Pancreas (tissue), 10 donors: ENCODE results near the gene TENM3. TPM values are rescaled to one million over a fixed set of nuclear protein-coding genes. Genes with fewer than 3 reads are reported as not detected.

Source experiments
- ATAC-seq, 4 donors: fragments of 200-7000 bp; cut with Tn5 transposase; one replicate each; pipeline versions ENCODE4 v1.8.0 to v1.9.1; 2020; ENCODE audit warnings: mild to moderate bottlenecking in 4 of 4, moderate library complexity in 4 of 4
- DNase-seq, 6 donors: peaks; one replicate each; pipeline ENCODE4 v3.0.0-alpha.2; 2020
- FAIRE-seq: peaks from 2 replicates; lab custom pipeline; 2012; peaks lifted over from hg19 to GRCh38; lab: Jason Lieb, UNC
- H3K27ac ChIP-seq, 4 donors: fragments of 200-600 bp; sonication (generic); 1 replicate in 3 of 4; 2 replicates in 1 of 4; pipeline versions ENCODE4 v1.5.0 to v1.8.0; 2020
- H3K27me3 ChIP-seq, 4 donors: fragments of 200-600 bp; one replicate each; pipeline ENCODE4 v1.8.0; 2021
- H3K36me3 ChIP-seq, 3 donors: fragments of 200-600 bp; sonication (generic) in 1 of 3; one replicate each; pipeline versions ENCODE4 v1.5.0 to v1.8.0; 2020 to 2021
- H3K4me1 ChIP-seq, 3 donors: fragments of 200-600 bp; one replicate each; pipeline ENCODE4 v1.8.0; 2021
- H3K4me3 ChIP-seq, 4 donors: fragments of 200-600 bp; sonication (generic) in 2 of 4; one replicate each; pipeline versions ENCODE4 v1.5.0 to v1.8.0; 2020 to 2021
- H3K9me3 ChIP-seq, 4 donors: fragments of 200-600 bp; one replicate each; pipeline ENCODE4 v1.8.0; 2021
- WGBS, 2 donors: extraction: QIAGEN DNeasy Blood & Tissue Kit; methylation state at CpG; one replicate each; pipeline ENCODE4 v1.1.7; 2013; 5-methylcytosine and 5-hydroxymethylcytosine counted together
- intact Hi-C, 3 donors: fragments of 100-400 bp; cut with DNase I; formaldehyde crosslinking; loops; one replicate each; pipeline versions ENCODE4 v1.11.1 to v1.14.2; 2022
- polyA plus RNA-seq, 2 donors: library from polyadenylated mRNA; stranded (reverse); fragments of 200-250 nt; gene quantifications; one replicate each; pipeline ENCODE4 v1.2.3, GENCODE V29; 2013
- total RNA-seq, 6 donors: library from RNA; stranded (reverse); fragmentation: NEBNext Ultra II Directional in 4 of 6; extraction: Animal tissue kit (Norgen Biotek cat#: 25700) in 4 of 6; gene quantifications; one replicate each; pipeline versions ENCODE4 v1.2.1 to v1.2.4, GENCODE V29; 2021 to 2023
- TF ChIP-seq, protein P1 (sequence below), 4 donors: fragments of 200-600 bp; sonication (generic) in 3 of 4; IDR thresholded peaks; one replicate each; pipeline versions ENCODE4 v1.5.0 to v1.8.0; 2021; ENCODE audit warnings: antibody characterized with exemption in 4 of 4
- donor health status: healthy with polysubstance abuse.
- donor health status: DM: no; HTN: no; CAD: no; lungs with moderate emphysema.
- donor health status: DM: no; HTN: no; CAD: no.
- donor health status: control.
- donor health status: control.
- donor health status: Bipolar disorder and iron deficiency.
- donor health status: DM: yes; HTN: yes; CAD: no.
- donor health status: DM: no; HTN: no; CAD: no.
- donor health status: DM: no; HTN: no; CAD: no.
- donor health status: DM: yes; HTN: yes; CAD: no.

The TENM3 gene
- total and polyA plus RNA-seq, 8 donors, result 0.99 to 6.1 (median 4.4) TPM

DNA sequence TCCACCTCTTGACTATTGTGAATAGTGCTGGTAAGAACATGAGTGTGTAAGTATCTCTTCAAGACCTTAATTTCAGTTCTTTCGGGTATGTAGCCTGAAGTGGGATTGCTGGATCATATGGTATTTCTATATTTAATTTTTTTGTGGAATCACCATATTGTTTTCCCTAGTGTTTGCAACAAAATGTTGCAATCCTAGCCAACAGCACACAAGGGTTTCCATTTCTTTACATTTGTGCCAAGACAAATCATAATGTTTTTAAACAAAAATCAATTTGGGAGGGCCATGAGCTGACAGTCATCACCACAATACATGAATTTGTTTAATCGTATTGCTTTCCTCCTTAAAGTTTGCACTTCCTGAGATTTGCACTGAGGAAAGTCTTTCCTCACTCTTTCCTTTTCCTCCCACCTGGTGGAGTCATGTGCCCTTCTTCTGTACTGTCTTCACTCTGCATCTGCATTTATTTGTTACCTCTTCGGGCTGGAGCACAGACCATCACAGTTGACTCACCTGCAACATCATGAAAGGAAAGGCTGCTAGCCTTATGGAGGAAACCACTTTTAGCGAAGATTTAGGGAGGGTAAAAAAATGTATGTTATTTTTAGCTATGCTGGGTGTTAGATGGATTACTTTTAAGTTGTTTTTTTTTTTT is 404.6 kb downstream of the TENM3 start:
- Histone ChIP-seq H3K9me3 (no peaks in the 10 kb centered on the region), H3K4me3 (no peak overlapping the region), H3K27ac (no peak overlapping the region), H3K36me3 (no peaks in the 10 kb centered on the region), H3K4me1 (no peaks in the 10 kb centered on the region), H3K27me3 (no peaks in the 10 kb centered on the region)
- TF ChIP-seq, protein P1, sequence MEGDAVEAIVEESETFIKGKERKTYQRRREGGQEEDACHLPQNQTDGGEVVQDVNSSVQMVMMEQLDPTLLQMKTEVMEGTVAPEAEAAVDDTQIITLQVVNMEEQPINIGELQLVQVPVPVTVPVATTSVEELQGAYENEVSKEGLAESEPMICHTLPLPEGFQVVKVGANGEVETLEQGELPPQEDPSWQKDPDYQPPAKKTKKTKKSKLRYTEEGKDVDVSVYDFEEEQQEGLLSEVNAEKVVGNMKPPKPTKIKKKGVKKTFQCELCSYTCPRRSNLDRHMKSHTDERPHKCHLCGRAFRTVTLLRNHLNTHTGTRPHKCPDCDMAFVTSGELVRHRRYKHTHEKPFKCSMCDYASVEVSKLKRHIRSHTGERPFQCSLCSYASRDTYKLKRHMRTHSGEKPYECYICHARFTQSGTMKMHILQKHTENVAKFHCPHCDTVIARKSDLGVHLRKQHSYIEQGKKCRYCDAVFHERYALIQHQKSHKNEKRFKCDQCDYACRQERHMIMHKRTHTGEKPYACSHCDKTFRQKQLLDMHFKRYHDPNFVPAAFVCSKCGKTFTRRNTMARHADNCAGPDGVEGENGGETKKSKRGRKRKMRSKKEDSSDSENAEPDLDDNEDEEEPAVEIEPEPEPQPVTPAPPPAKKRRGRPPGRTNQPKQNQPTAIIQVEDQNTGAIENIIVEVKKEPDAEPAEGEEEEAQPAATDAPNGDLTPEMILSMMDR (IDR thresholded peaks at IDR 0.05), result no peak
- intact Hi-C loops, result no loop called here
- WGBS, 2 donors, result 85 to 89% methylated on average over 4 of the region's 4 CpGs
- FAIRE-seq (no peak), ATAC-seq (no peak), DNase-seq (no peak)

DNA sequence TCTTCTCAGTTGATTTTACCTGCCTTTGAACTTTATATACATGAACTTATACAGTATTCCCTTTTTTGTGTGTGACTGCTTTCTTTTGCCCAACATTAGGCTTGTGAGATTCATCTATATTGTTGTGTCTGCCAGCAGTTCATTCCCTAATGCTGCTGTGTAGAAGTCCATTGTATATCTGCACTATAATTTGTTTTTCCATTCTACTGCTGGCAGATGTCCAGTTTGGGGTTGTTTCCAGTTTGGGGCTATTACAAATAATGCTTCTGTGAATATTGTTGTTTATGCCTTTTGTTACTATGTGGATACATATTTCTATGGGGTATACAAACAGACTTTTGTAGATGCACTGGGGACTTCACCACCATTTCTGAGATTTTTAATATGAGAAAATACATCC is 405.6 kb downstream of the TENM3 start:
- no peak for ATAC-seq
- Histone ChIP-seq H3K4me1 (no peaks in the 10 kb centered on the region), H3K4me3 (no peak overlapping the region), H3K9me3 (no peaks in the 10 kb centered on the region), H3K27ac (no peak overlapping the region), H3K36me3 (no peaks in the 10 kb centered on the region), H3K27me3 (no peaks in the 10 kb centered on the region)
- DNase-seq, result no peak
- TF ChIP-seq, protein P1 (IDR thresholded peaks at IDR 0.05), result no peak
- intact Hi-C loops, result no loop called here
- FAIRE-seq, result no peak

GRCh38 chr4:182649698-182650477 is 406.7 kb downstream of the TENM3 start:
- Histone ChIP-seq H3K9me3 (no peaks in the 10 kb centered on the region), H3K4me3 (no peak overlapping the region), H3K4me1 (no peaks in the 10 kb centered on the region), H3K36me3 (no peaks in the 10 kb centered on the region), H3K27me3 (no peaks in the 10 kb centered on the region), H3K27ac (no peak overlapping the region)
- ATAC-seq (no peak), FAIRE-seq (no peak), DNase-seq (no peak)
- TF ChIP-seq, protein P1 (IDR thresholded peaks at IDR 0.05), result no peak
- 90 to 92% methylated on average over 8 of the region's 8 CpGs for WGBS, 2 donors
- intact Hi-C loops, result no loop called here

GRCh38 chr4:182653596-182653995 is 410.4 kb downstream of the TENM3 start:
- no peak for ATAC-seq
- Histone ChIP-seq H3K4me1 (no peaks in the 10 kb centered on the region), H3K4me3 (no peak overlapping the region), H3K9me3 (no peaks in the 10 kb centered on the region), H3K27ac (no peak overlapping the region), H3K27me3 (no peaks in the 10 kb centered on the region), H3K36me3 (no peaks in the 10 kb centered on the region)
- no peak for FAIRE-seq
- intact Hi-C loops, result no loop called here
- TF ChIP-seq, protein P1 (IDR thresholded peaks at IDR 0.05), result no peak
- DNase-seq, result no peak
- 82 to 86% methylated on average over 3 of the region's 3 CpGs for WGBS, 2 donors

DNA sequence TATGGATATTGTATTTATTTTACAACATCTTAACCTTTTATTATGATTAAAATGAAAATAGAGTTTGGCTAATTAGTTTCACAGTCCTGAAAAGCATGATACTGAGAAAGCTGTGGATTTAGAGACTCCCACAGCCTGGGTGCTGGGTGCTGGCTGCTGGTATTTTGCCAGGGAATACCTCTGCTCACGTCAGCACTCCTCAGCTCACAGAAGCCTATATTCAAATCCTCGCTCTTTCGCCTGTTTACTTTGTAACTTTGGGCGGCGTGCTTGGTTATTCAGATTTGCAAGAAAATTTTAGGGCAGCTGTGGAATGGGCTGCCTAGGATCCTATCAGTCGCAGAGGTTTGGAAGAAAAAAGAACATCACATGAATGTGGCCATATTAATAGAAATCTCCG is 412.1 kb downstream of the TENM3 start:
- no peak for ATAC-seq
- TF ChIP-seq, protein P1 (IDR thresholded peaks at IDR 0.05), result no peak
- no peak for DNase-seq
- H3K4me1 ChIP-seq, result no peaks in the 10 kb centered on the region
- no peak overlapping the region for H3K4me3 ChIP-seq
- no peaks in the 10 kb centered on the region for H3K36me3 ChIP-seq
- intact Hi-C loops, result no loop called here
- H3K27me3 ChIP-seq, result no peaks in the 10 kb centered on the region
- FAIRE-seq, result no peak
- 75 to 83% methylated on average over 7 of the region's 7 CpGs for WGBS, 2 donors
- H3K27ac ChIP-seq, result no peak overlapping the region
- H3K9me3 ChIP-seq, result no peaks in the 10 kb centered on the region
